Neural cell (in vitro differentiated cells): Measurements from ENCODE around the gene PUM1. TPM values are rescaled to one million over a fixed set of nuclear protein-coding genes. Genes with fewer than 3 reads are reported as not detected.

Experiments
- H2AFZ ChIP-seq: fragments of 200-600, 300-800 bp; sonication (generic), shearing (Covaris generic); 2 replicates; pipeline ENCODE4 v1.6.0; 2014; ENCODE audit warnings: low read depth, mild to moderate bottlenecking, antibody characterized with exemption, low read length, moderate library complexity
- H3F3A ChIP-seq: fragments of 200-600 bp; shearing (Covaris generic); 2 replicates; pipeline ENCODE4 v1.6.1; 2016; ENCODE audit warnings: mild to moderate bottlenecking, moderate library complexity, mixed read lengths, antibody characterized with exemption, low read length; ENCODE audit not compliant: insufficient read depth, poor library complexity, severe bottlenecking
- H3K27ac ChIP-seq: fragments of 200-600, 300-800 bp; sonication (generic), shearing (Covaris generic); 2 replicates; pipeline ENCODE4 v1.5.1; 2014; ENCODE audit warnings: mild to moderate bottlenecking, low read length, moderate library complexity
- H3K27me3 ChIP-seq: fragments of 300-800, 200-600 bp; sonication (generic), shearing (Covaris generic); 2 replicates; pipeline ENCODE4 v1.6.0; 2014; ENCODE audit warnings: mild to moderate bottlenecking, low read depth, low read length, moderate library complexity; ENCODE audit not compliant: insufficient read depth
- H3K36me3 ChIP-seq: fragments of 300-800, 200-600 bp; sonication (generic), shearing (Covaris generic); 2 replicates; pipeline ENCODE4 v1.5.1; 2014; ENCODE audit warnings: mild to moderate bottlenecking, antibody characterized with exemption, low read length, moderate library complexity; ENCODE audit not compliant: insufficient read depth
- H3K4me2 ChIP-seq: fragments of 300-800, 200-600 bp; sonication (generic), shearing (Covaris generic); 2 replicates; pipeline ENCODE4 v1.6.0; 2014; ENCODE audit warnings: mild to moderate bottlenecking, low read length
- H3K4me3 ChIP-seq: fragments of 300-800, 200-600 bp; sonication (generic), shearing (Covaris generic); 2 replicates; pipeline ENCODE4 v1.5.1; 2014; ENCODE audit warnings: mild to moderate bottlenecking, low read length, moderate library complexity
- H3K79me2 ChIP-seq: fragments of 200-600 bp; shearing (Covaris generic); replicated peaks from 2 replicates; pipeline ENCODE4 v1.6.0; 2014; ENCODE audit warnings: mild to moderate bottlenecking, low read length, moderate library complexity; ENCODE audit not compliant: insufficient read depth
- H3K9ac ChIP-seq: fragments of 300-800, 200-600 bp; sonication (generic), shearing (Covaris generic); 2 replicates; pipeline ENCODE4 v1.6.1; 2016; ENCODE audit warnings: mild to moderate bottlenecking, low read length, mixed read lengths
- H3K9me2 ChIP-seq: fragments of 200-600 bp; shearing (Covaris generic); 2 replicates; pipeline ENCODE4 v1.6.1; 2016; ENCODE audit warnings: mild to moderate bottlenecking, low read length, mixed read lengths; ENCODE audit not compliant: insufficient read depth
- H3K9me3 ChIP-seq: fragments of 200-600, 300-800 bp; sonication (generic), shearing (Covaris generic); 2 replicates; pipeline ENCODE4 v1.6.1; 2016; ENCODE audit warnings: mild to moderate bottlenecking, mixed run types, low read length, moderate library complexity, mixed read lengths
- H4K20me1 ChIP-seq: fragments of 200-600 bp; shearing (Covaris generic); 2 replicates; pipeline ENCODE4 v1.6.1; 2016; ENCODE audit warnings: mild to moderate bottlenecking, mixed run types; ENCODE audit not compliant: insufficient read depth
- CTCF ChIP-seq: fragments of 450-650 bp; IDR thresholded peaks from 2 replicates; pipeline ENCODE4 v1.5.1; 2014; ENCODE audit warnings: antibody characterized with exemption, mild to moderate bottlenecking, moderate library complexity; ENCODE audit not compliant: poor library complexity, severe bottlenecking
- EP300 ChIP-seq: fragments of 450-650 bp; conservative IDR thresholded peaks from 2 replicates; pipeline ENCODE4 v1.6.1; 2014; ENCODE audit warnings: antibody characterized with exemption, mild to moderate bottlenecking, moderate library complexity; ENCODE audit not compliant: poor library complexity, severe bottlenecking
- EZH2 ChIP-seq: fragments of 200-600, 300-800 bp; shearing (Covaris generic), sonication (generic); IDR thresholded peaks from 2 replicates; pipeline ENCODE4 v1.6.1; 2014; ENCODE audit warnings: antibody characterized with exemption, low read length, borderline replicate concordance, mild to moderate bottlenecking; ENCODE audit not compliant: insufficient read depth, poor library complexity, severe bottlenecking
- MXI1 ChIP-seq: fragments of 450-650 bp; conservative IDR thresholded peaks from 2 replicates; pipeline ENCODE4 v1.6.1; 2014; ENCODE audit warnings: antibody characterized with exemption, mild to moderate bottlenecking; ENCODE audit not compliant: poor library complexity, severe bottlenecking
- POLR2AphosphoS5 ChIP-seq: IDR thresholded peaks from 2 replicates; pipeline ENCODE4 v1.6.1; 2012
- RAD21 ChIP-seq: fragments of 450-650 bp; conservative IDR thresholded peaks from 2 replicates; pipeline ENCODE4 v1.6.1; 2014; ENCODE audit warnings: antibody characterized with exemption, mild to moderate bottlenecking, moderate library complexity
- REST ChIP-seq: IDR thresholded peaks from 2 replicates; pipeline ENCODE4 v1.6.1; 2012; ENCODE audit warnings: borderline replicate concordance
- SMC3 ChIP-seq: fragments of 450-650 bp; conservative IDR thresholded peaks from 2 replicates; pipeline ENCODE4 v1.6.1; 2014; ENCODE audit warnings: antibody characterized with exemption, mild to moderate bottlenecking, moderate library complexity; ENCODE audit not compliant: poor library complexity
- TAF1 ChIP-seq: IDR thresholded peaks from 2 replicates; pipeline ENCODE4 v1.6.1; 2012; ENCODE audit warnings: low read depth
- polyA plus RNA-seq: library from polyadenylated mRNA; depleted of rRNA; stranded (reverse); fragments of >200 nt; gene quantifications from 2 replicates; pipeline ENCODE4 v1.2.3, GENCODE V29; 2014

PUM1 gene
- polyA plus RNA-seq, 1 donor from 2014 or later = 60.8 TPM

GRCh38 chr1:30929944-30930525 is 135.5 kb downstream of the PUM1 start:
- Histone ChIP-seq H3K27me3 (no peaks in the 10 kb centered on the region), H2AFZ (no peak overlapping the region), H3K9me2 (no peaks in the 10 kb centered on the region), H3K4me3 (no peak overlapping the region), H3K9ac (no peak overlapping the region), H4K20me1 (no peaks in the 10 kb centered on the region), H3F3A (no peaks in the 10 kb centered on the region), H3K36me3 (peaks cover 5% of the 10 kb centered on the region), H3K9me3 (no peaks in the 10 kb centered on the region), H3K79me2 (no peaks in the 10 kb centered on the region), H3K27ac (no peak overlapping the region), H3K4me2 (no peak overlapping the region)
- TF ChIP-seq EZH2 (no peak), RAD21 (no peak), POLR2AphosphoS5 (no peak), CTCF (no peak), EP300 (no peak), MXI1 (no peak), SMC3 (no peak), TAF1 (no peak), REST (no peak)

- Histone ChIP-seq H3K4me3 (no peak overlapping the region), H4K20me1 (no peaks in the 10 kb centered on the region), H3K9me2 (no peaks in the 10 kb centered on the region), H2AFZ (no peak overlapping the region), H3K27me3 (no peaks in the 10 kb centered on the region), H3K4me2 (no peak overlapping the region), H3K79me2 (no peaks in the 10 kb centered on the region), H3F3A (no peaks in the 10 kb centered on the region), H3K36me3 (peaks cover 5% of the 10 kb centered on the region), H3K9ac (no peak overlapping the region), H3K9me3 (no peaks in the 10 kb centered on the region), H3K27ac (no peak overlapping the region)
- TF ChIP-seq EZH2 = no peak
- no peak for TF ChIP-seq REST
- TF ChIP-seq TAF1 = no peak
- TF ChIP-seq POLR2AphosphoS5 = peak; percentile 9
- TF ChIP-seq SMC3 = peak; percentile 84
- TF ChIP-seq CTCF = peak; percentile 83
- TF ChIP-seq MXI1 = no peak
- TF ChIP-seq RAD21 = peak; percentile 79
- TF ChIP-seq EP300 = no peak
Measured at GRCh38 chr1:30929135-30929889, 136.2 kb downstream of the PUM1 start.
